GM04504 (cell line): ENCODE results near the gene EPN1.

ENCODE experiments used
- DNase-seq: peaks from one replicate; pipeline ENCODE4 v3.0.0-alpha.2; 2012; ENCODE audit warnings: low read depth

The EPN1 gene

DNA sequence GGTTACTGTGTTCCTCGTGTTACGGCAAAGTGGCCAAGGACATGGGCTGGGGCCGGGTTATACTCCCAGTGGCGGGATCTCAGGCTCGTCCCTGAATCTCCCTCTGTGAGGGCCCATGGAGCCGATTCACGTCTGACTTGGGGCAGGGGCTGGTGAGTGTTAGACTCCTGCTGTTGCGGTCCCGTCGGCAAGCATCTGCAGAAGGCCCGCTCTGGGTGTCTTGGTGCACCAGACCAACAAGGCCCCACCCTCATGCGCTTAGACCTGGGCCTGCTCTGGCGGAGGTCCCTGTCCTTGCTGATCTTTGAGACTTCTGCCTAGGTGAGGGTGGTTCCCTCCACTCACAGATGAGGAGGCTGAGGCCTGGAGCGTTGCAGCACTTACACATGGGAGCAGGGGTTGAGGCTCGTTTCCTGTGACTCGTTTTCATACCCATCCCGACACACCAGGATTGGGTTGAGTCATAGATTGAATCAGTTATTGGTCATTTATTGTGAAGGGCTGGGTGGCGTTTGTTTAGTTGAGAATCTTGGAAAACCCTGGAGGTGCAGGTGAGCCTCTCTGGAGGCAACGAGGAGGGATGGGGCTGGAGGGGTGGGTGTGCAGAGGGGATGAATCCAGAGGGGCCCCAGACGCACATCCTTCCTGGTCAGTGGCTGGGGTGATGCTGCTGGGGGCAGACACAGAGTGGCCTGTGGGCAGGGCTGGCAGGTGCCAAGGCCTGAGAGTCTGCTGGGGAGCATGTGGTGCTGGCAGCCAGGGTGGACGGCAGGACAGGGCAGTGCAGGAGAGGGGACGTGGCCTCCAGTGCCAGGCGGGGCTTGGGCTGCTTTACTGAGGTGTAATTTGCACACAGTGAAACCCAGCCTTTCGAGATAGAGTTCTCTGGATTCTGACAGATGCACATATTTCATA is 4.6 kb downstream of the EPN1 start:
- no peak for DNase-seq

DNA sequence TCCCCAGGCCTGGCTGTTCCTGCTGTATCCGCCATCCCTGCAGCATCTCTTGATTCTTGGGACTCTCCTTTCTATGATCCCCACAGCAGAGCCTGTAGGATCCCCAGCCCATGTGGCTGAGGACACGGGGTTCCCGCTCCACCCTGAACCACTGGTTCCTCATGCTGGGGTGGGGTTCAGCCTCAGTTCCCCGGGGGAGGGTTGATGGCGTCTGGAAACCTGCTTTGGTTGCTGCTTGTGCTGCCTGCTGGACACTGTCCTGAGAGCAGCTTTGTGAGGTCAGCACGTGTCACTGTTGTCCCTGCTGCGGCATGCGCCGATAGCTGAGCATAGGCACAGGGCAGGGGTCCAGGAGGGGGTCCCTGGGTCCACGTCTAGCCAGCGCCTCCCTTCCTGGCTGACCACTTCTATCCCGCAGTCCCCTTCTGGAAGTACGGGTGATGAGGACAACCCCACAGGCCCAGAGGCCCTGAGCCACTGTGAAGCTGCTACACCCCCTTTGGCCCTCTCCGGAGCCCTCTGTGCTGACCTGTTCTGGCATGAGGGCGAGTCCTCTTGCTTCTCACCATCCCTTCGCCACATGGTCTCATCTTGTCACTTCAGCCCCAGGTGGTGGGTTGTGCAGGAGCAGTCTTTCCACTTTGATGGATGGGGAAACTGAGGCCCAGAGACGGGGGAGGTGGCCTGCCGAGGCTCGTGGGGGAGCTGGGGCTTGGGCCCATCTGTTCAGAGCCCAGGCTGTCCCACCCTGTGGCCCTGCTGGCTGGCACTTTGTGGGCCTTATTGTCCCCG is 5.5 kb downstream of the EPN1 start:
- no peak for DNase-seq

DNA sequence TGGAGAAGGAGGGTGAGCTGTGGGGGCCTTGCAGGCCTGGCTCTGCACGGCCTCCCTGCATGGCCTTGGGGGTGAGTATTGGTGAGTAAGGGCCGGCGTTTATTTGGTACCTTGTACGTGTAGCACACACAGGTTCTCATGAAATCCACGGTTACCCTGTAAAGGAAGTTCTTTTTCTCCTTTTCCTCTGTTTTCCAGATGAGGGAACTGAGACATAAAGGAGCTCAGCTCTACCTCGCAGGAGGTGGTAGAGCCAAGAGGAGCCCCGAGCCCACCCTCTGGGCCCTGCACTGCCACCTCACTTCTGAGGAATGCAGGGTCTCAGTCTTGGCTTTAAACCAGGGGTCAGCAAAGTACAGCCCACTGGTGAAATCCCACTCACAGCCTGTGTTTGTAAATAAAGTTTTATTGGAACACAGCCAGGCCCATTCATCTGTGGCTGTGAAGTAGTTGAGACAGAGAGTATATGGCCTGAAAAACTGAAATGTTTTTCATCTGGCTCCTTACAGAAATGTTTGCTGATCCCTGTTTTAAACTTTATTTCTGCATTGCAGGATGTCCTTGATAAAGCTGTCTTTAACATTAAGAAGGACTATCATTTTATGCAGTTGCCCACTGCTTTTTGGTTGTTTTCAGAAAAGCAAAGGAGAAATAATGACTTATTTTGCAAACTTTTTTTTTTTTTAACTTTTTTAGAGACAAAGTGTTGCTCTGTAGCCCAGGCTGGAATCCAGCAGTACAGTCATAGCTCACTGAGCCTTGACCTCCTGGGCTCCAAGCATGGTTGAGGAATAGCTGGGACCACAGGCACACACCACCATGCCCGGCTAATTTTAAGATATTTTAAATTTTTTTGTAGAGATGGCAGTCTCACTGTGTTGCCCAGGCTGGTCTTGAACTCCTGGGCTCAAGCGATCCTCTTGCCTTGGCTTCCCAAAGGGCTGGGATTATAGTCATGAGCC is 6.4 kb downstream of the EPN1 start:
- no peak for DNase-seq

DNA sequence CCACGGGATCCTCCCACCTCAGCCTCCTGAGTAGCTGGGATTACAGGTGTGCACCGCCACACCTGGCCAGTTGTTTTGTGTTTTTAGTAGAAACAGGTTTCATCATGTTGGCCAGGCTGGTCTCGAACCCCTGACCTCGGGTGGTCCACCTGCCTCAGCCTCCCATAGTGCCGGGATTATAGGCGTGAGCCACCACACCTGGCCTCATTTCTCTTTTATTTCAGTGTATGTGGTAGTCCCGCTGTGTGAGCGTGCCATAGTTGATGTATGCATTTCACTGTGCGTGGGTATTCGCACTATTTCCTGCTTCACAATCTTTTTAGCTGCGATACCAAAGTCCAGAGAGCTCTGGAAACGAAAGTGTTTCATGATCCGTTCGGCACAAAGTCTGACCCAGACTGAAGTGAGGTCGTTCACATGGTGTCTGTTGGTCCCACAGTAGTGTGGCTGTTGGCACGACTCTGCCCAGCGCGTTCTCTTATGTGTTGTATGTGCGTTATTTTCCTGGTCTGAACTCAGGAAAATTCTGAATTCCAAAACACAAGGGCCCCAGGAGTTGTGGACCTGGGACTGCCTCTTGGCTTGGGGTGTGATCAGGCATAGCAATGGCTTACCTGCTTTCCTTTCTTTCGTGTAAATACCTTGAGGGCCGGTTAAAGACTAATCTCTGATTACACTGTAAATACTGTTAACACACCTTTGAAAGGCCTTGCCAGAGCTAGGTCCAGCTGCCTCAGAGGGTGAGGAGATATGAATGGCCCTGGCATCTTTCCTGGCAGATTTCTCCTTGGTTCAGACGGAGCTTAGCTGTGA is 8.6 kb downstream of the EPN1 start:
- DNase-seq, result no peak

DNA sequence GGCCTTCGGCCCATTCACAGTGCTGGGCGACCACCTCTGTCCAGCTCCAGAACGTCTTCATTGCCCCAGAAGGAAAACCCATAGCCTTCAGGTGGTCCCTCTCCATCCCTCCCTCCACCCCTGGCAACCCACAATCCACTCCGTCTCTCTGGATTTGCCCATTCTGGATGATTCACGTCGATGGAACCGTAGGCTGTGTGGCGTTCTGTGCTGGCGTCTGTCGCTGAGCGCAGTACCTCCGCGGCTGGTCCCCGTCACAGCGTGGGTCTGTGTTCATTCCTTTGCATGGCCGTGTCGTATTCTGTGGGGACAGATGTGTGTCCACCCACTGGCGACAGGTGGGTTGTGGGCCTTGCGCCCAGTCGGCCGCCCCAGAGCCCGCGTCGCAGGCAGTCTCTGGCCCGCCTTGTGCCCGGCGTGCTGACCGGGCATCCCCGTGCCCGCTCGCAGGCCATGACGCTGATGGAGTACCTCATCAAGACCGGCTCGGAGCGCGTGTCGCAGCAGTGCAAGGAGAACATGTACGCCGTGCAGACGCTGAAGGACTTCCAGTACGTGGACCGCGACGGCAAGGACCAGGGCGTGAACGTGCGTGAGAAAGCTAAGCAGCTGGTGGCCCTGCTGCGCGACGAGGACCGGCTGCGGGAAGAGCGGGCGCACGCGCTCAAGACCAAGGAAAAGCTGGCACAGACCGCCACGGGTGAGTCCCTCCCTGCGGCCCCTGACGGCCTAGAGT is 10.1 kb downstream of the EPN1 start:
- no peak for DNase-seq

DNA sequence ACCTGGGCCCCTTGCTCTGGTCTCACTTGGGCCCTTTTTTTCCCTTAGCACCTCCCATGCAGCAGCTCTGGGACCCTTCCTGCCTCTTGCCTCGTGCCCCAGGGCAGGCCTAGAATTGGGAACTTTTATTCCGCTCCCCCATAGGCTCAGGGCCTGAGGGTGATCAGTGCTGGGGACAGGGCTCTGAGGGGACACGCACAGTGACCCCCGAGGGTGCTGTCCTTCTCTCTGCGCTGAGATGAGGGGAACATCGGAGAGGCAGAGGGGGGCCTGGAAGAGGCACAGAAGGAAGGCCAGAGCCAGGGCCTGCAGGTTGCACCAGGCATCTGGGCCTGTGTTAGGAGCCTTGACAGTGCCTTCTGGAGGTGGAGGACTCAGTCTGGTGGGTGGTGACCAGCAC is 10.8 kb downstream of the EPN1 start:
- no peak for DNase-seq

DNA sequence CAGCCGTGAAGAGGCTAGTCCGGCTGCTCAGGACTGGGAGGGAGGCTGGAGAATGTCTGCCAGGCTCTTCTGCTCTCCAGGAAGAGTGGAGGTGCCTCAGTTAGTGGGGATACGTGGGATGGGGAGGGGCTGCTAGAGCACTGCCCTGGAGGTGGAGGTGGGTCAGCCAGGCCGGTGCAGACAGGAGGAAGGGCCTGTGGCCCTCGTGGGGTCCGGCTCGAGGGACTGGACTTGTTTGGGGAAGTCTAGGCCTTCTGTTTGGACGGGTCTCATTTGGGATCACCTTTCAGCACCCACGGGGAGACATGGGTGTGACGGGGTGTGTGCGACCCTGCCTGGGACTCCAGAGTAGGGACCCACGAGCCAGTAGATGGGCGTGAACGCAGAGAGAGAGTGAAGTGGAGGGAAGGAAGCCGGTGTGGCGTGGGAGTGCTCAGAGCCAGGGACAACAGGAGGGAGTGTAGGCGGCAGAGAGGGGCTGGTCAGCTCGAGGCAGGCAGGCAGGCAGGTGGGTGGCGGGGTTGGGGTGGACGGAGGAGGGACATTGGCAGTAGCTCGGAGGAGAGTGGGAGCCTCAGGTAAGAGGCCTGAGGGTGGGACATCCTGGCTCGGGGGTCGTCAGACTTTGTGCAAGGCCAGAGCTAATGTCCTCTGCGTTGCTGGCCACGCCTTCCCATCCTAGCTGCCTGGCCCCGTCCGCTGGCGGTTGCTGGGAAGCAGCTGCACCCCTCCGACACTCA is 11.5 kb downstream of the EPN1 start:
- no peak for DNase-seq

DNA sequence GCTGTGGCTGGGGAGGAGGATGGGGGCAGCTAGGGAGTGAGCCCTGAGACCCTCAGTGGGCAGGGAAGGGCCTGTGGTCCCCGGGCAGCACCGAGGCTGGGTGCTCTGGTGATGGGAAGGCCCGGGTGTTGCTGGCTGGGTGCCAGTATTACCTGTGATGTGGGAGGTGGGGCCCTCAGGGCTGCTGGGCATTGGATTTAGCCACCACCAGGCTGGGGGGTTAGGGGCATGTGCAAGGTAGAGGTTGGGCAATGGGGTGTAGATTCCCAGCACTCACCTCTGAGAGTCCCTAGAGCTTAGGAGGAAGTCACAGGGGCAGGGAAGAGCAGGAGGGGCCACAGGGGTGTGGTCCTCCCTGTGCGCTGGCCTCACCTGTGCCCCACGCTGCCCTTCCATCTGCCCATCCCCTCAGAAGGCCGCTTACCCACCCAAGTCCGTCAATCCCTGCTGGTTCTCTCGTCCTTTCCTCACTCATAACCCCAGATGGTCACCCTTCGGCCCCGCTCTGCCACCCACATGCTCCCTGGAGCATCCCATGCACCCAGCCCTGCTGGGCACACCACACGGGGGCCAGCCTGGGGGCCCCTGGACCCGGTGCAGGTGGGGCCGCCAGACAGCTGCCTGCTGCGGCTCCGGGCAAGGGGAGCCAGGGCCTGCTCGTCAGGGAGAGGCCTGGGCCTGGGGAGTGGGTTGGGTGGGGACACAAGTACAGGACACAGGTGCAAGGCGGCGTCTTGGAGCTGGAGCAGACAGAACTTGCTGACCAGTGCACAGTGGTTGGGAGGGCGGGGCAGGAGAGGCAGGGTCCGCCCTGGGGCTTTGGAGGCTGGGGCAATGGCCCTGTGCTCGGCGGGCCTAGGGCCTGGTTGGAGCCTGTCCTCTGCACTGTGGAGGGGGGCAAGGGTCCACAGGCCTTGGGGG is 12.5 kb downstream of the EPN1 start:
- DNase-seq, result no peak

DNA sequence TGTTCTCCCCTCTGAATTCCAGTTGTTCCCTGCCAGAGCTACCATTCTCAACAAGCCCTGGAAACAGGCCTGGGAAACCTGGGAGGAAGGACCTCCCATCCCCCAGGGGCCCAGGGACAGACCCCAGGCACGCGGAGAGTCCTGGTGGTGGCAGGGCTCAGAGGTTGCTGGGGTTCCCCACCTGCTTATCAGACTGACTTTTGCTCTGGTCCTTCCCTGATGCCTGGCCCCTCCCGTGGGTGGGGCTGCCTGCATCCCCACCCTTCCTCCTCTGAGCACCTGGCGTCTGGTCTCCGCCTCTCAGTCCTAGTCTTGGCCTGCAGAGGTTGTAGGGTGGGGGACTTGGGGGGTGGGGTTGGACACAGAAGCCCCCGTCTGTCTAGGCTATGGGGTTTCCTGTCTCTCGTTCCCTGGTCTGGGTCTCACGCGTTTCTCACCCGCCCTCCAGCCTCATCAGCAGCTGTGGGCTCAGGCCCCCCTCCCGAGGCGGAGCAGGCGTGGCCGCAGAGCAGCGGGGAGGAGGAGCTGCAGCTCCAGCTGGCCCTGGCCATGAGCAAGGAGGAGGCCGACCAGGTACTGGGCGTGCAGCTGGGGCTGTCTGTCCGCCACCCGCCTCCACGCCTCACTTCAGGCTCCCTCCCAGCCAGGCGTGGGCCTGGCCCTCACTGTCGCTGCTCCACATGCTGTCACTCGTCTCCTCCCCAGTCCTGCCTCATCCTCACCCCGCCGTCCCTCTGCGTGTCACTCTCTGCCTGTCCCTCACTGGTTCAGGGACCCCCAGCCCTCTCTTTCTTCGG is 13.6 kb downstream of the EPN1 start:
- DNase-seq, result no peak

DNA sequence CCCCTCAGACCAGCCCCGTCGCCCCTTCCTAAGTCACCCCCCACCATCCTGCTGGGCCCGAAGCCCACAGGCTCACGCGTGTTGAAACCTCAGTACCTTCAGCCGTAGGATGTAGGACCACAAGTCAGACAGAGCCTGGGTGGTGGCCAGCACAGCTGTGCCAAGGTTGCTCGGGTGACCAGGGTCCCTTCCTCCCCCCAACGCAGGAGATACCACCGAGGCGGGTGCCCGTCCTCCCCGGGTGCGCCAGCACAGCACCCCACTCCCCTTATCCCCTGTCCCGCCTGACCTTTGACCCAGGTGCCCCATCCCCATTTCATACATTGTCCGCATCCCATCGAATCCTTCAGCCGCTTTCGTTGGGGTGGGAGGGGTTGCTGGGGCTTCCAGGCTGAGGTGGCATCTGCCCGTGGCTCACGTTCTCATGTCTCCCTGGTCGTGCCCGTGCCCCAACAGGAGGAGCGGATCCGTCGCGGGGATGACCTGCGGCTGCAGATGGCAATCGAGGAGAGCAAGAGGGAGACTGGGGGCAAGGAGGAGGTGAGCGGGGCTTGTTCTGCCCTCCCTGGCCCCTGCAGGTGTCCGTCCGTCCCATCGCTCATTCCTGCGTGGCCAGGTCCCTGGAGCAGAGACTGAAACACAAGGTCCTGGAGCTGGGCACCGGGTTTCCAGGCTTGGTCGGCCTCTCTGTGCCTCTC is 14.5 kb downstream of the EPN1 start:
- no peak for DNase-seq

DNA sequence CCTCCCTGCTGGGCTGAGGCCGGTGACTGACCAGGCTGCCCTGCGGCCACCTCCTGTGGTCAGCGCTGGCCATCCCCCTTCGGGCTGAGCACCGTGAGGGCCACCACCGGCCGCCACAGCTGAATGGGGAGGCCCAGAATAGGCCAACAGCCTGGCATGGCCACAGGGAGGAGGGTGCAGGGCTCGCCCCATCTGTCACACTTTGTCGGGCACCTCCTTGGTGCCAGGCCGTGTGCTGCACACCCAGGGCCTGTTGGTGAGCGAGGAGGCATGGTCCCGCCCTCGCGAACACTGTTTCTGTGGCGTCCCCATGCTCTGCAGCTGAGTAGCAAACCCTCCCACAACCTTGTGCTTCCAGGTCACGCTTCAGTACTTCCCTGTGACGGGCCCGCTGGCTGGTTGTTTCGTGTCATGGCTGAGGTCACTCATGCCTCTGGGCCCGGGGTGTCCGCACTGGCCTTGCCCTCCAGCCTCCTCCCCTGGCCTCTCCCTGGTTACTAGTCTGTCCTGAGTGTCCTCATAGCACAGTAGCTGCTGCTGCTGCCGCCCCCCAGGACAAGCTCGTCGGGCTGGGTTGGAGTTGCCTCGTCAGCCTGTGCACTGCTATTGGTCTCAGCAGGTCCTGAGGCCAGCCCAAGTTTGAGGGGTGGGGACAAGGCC is 15.2 kb downstream of the EPN1 start:
- no peak for DNase-seq

DNA sequence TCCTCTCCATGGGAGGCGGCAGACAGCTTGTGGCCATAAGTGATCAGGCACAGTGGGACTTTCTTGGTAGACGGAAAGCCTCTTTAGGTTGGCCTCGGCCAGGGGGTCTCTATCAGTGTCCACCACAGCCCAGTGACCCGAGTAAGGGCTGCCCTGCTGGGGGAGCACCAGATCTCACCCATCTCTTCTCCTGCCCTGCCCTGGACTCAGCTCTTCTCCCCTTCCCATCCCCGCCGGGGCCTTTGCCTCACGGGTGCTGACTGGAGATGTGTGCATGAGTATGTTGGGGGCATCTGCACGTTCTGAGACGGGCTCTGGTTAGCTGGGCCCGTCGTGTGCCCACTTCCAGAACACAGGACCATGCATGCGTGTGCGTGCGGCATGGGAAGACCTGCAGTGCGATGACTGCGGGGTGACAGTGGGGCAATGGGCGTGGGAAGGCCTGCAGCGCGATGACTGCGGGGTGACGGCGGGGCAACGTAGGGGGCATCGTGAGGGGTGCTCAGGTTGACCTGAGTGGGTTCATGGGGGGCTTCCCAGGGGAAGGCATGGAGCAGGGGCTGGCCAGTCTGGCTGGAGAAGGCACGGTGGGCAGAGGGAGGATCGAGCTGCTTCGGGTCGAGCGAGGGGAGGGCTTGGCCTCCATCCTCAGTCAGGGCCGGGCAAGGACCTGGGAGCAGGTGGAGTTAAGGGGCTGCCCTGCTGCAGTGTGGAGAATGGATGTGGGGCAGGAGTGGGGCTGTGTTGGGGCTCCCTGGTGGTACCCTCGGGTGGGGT is 15.9 kb downstream of the EPN1 start:
- DNase-seq, result no peak

DNA sequence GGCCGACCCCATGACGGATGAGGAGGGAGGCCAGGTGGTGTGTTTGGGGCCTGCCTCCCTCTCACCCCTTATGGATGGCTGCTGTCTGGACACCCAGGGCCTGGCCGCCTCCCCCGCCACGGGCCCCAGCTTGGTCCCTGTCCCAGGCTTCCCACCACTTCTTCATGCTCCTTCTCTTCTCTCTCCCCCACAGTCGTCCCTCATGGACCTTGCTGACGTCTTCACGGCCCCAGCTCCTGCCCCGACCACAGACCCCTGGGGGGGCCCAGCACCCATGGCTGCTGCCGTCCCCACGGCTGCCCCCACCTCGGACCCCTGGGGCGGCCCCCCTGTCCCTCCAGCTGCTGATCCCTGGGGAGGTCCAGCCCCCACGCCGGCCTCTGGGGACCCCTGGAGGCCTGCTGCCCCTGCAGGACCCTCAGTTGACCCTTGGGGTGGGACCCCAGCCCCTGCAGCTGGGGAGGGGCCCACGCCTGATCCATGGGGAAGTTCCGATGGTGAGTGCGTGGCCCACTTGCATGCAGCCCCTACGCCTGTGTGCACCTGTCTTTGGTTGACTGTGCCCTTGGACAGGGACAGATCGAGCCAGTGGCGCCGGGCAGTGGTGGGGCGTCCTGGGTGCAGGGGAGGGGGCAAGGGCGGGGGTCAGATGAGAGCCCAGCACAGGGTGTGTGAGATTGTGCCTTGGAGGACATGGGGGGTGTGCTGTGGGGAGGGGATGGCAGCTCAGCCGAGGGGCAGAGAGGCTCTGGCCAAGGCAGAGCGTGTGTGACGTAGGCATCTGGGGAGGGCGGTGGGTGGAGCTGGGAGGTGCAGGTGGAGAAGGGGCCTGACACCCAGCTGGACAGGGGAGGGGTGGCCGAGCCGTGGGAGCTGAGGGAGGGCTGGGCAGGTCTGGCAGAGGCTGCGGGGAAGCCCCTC is 16.8 kb downstream of the EPN1 start:
- DNase-seq, result no peak

DNA sequence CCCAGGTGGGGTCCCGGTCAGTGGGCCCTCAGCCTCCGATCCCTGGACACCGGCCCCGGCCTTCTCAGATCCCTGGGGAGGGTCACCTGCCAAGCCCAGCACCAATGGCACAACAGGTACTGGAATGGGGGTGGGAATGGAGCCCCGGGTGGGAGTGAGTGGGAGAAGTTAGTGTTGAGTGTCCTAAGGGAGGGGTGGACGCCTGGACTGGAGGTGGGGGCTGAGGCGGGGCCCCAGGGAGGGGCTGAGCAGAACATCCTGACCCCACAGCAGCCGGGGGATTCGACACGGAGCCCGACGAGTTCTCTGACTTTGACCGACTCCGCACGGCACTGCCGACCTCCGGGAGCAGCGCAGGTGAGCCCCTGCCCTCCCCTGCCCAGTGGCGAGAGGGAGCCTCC is 17.7 kb downstream of the EPN1 start:
- DNase-seq, result no peak
